ENCODE data around the gene CDIP1. TPM values are rescaled to one million over a fixed set of nuclear protein-coding genes. Genes with fewer than 3 reads are reported as not detected.
A peak's percentile ranks its signal among the peaks of the same experiment; 100 is the strongest.

The CDIP1 gene
- total and polyA plus RNA-seq, 2 of the 8 experiments (the other 6 are each of a cell fraction or from before 2014, with no cell fraction given), result 56.6 to 76.3 TPM

DNA sequence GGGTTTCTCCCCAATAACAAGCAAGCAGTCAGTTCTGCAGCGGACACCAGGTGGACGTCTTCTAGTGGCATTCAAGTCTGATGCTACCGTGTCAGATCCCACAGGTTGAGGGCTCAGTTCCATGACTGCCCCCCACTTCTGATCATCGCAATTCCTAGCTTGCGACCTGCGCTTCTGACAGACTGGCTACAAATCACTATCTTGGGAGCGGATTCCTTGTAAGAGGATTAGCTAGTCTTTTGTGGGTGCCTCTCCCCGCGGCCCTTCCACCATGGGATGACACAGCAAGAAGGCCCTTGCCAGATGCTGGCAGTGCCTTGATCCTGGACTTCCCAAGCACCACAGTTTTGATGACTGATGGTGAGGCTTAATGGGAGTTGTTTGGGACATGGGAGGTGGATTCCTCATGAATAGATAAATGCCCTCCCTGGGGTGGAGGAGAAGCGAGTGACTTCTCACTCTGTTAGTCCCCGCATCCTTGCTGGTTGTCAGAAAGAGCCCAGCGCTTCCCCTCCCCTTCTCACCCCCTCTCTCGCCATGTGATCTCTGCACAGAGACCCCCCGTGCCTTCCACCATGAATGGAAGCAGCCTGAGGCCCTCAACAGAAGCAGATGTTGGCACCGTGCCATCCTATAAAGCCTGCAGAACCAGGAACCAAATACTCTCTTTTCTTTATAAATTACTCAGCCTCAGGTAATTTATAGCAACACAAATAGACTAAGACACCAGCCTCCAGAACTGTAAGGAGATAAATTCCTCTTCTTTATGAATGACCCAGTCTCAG lies 19.1 kb downstream of the CDIP1 start:
- Histone ChIP-seq H3K23ac (ENCODE audit: insufficient read length) (no peak overlapping the region), H4K5ac (ENCODE audit: insufficient read length, low read depth, low read length) (no peak overlapping the region), H3K79me1 (ENCODE audit: low read depth, low read length) (peaks cover 5% of the 10 kb centered on the region), H2BK15ac (ENCODE audit: low read length) (no peak overlapping the region), H3K9me3 (ENCODE audit: insufficient read depth in 2 of 2, low read depth in 1 of 2, low read length in 1 of 2) (no peaks in the 10 kb centered on the region), H4K91ac (replicated peaks; ENCODE audit: insufficient read length, low read length) (no peak overlapping the region), H3K4me2 (ENCODE audit: insufficient read depth in 1 of 2, low read depth in 2 of 2, low read length in 2 of 2) (no peak overlapping the region), H3K79me2 (ENCODE audit: control insufficient read depth in 1 of 2, insufficient read depth in 2 of 2, low read length in 2 of 2) (peaks cover 3 to 4% of the 10 kb centered on the region in 2 experiments; a peak in 1 of 4 replicates), H2AFZ (ENCODE audit: low read length) (no peak overlapping the region), H3K23me2 (ENCODE audit: low read depth, low read length) (no peaks in the 10 kb centered on the region), H2BK20ac (ENCODE audit: low read length) (no peak overlapping the region), H2BK120ac (replicated peaks; ENCODE audit: low read depth, low read length) (no peak overlapping the region), H3K27me3 (replicated peaks in 1 of 4; ENCODE audit: control insufficient read depth in 3 of 4, extremely low read depth in 1 of 4, insufficient read depth in 3 of 4, low read length in 3 of 4) (no peaks in the 10 kb centered on the region), H3K9ac (replicated peaks in 1 of 4; ENCODE audit: extremely low read depth in 1 of 4, low read depth in 3 of 4, low read length in 3 of 4) (no peak overlapping the region), H4K20me1 (replicated peaks in 1 of 2; ENCODE audit: control insufficient read depth in 1 of 2, insufficient read depth in 2 of 2, low read length in 2 of 2) (peaks cover 4 to 8% of the 10 kb centered on the region in 2 experiments), H3K56ac (replicated peaks; ENCODE audit: insufficient read length, low read depth, low read length) (no peak overlapping the region), H2AK5ac (ENCODE audit: low read depth, low read length) (peak overlapping the region; percentile 66; the same call in 1 of the 2 replicates), H3K14ac (ENCODE audit: insufficient read length) (no peak overlapping the region), H3K27ac (ENCODE audit: low read depth, low read length) (no peak overlapping the region), H3K4me3 (ENCODE audit: extremely low read depth in 1 of 4, insufficient read depth in 2 of 4, low read depth in 3 of 4, low read length in 4 of 4) (no peak overlapping the region), H3K4ac (replicated peaks; ENCODE audit: insufficient read length, low read depth, low read length) (no peak overlapping the region), H2BK5ac (ENCODE audit: low read depth, low read length) (0 out of 2 replicates have a peak overlapping the region, but pooled peaks have one; percentile 12), H3K36me3 (ENCODE audit: control insufficient read depth in 2 of 4, insufficient read depth in 4 of 4, low read length in 3 of 4) (no peaks in the 10 kb centered on the region), H2BK12ac (ENCODE audit: low read depth, low read length) (no peak overlapping the region), H4K8ac (ENCODE audit: extremely low read depth, insufficient read depth, low read length) (no peak overlapping the region), H3K18ac (ENCODE audit: extremely low read depth, low read length) (no peak overlapping the region), H3K4me1 (replicated peaks in 1 of 4; ENCODE audit: control insufficient read depth in 3 of 4, insufficient read depth in 4 of 4, low read length in 3 of 4) (peaks cover 0 to 22% (median 16%) of the 10 kb centered on the region in 4 experiments; a peak in 6 of 7 replicates)
- TF ChIP-seq JUN (IDR thresholded peaks at IDR 0.05; ENCODE audit: low read depth, low read length) (no peak), SUZ12 (IDR thresholded peaks at IDR 0.05; ENCODE audit: low read length) (no peak), YY1 (IDR thresholded peaks at IDR 0.05; ENCODE audit: low read depth, low read length) (no peak), GABPA (IDR thresholded peaks at IDR 0.05; ENCODE audit: borderline replicate concordance, insufficient read depth, low read length) (no peak), NANOG (IDR thresholded peaks at IDR 0.05; ENCODE audit: insufficient read depth, low read depth, low read length, poor library complexity, severe bottlenecking) (no peak), SIX5 (IDR thresholded peaks at IDR 0.05; ENCODE audit: low read depth, low read length) (no peak), CHD2 (IDR thresholded peaks at IDR 0.05; ENCODE audit: low read length) (no peak), CEBPB (IDR thresholded peaks at IDR 0.05; ENCODE audit: low read depth, low read length) (no peak)
- ChIA-PET POLR2A (ENCODE audit: partially characterized antibody) (interaction anchor here (0.9 to 2.6 kb wide), 4 partner anchors 10 to 48 kb away, joined by 3 to 8 read pairs (median 6); partner anchors contain the start of gene CDIP1), CTCF (ENCODE audit: partially characterized antibody) (interaction anchor here (0.6 to 35.4 kb wide), 14 partner anchors 10 to 335 kb away, joined by 3 to 968 read pairs (median 8); partner anchors contain the start of genes C16orf96, CDIP1 and MGRN1)
- DNase-seq (ENCODE audit: low read depth in 1 of 2, low spot score in 2 of 2) (no peak), FAIRE-seq (no peak)
- WGBS, 2 experiments (ENCODE audit: extremely low coverage in 1 of 2, insufficient coverage in 1 of 2, insufficient read length in 1 of 2, insufficient replicate concordance in 2 of 2, low coverage in 1 of 2, low lambda C conversion rate in 2 of 2, missing lambda C conversion rate in 1 of 2), result 83% methylated on average over 15 of the region's 15 CpGs; no CpG with 5 or more reads in 1 of the 2 experiments

Data from H1 (cell line).